H9 (cell line): ENCODE measurements around the gene TMEM234. TPM values are rescaled to one million over a fixed set of nuclear protein-coding genes. Genes with fewer than 3 reads are reported as not detected.

Source experiments
- DNase-seq: peaks from one replicate; pipeline ENCODE4 v3.0.0-alpha.2; 2017
- H2AFZ ChIP-seq: one replicate; pipeline ENCODE4 v1.6.1; 2013; ENCODE audit warnings: mild to moderate bottlenecking, low read length, control low read depth, moderate library complexity
- H2AK5ac ChIP-seq: 2 replicates; pipeline ENCODE4 v1.6.1; 2013; ENCODE audit warnings: low read length, control low read depth, mixed read lengths; ENCODE audit not compliant: insufficient read length
- H2BK120ac ChIP-seq: one replicate; pipeline ENCODE4 v1.6.1; 2013; ENCODE audit warnings: low read depth, mild to moderate bottlenecking, low read length, control low read depth, inconsistent platforms; ENCODE audit not compliant: poor library complexity, severe bottlenecking
- H2BK12ac ChIP-seq: 2 replicates; pipeline ENCODE4 v1.6.1; 2013; ENCODE audit warnings: low read length, control low read depth, mixed read lengths, low read depth; ENCODE audit not compliant: insufficient read length
- H2BK15ac ChIP-seq: 2 replicates; pipeline ENCODE4 v1.6.1; 2013; ENCODE audit warnings: low read depth, low read length, control low read depth
- H2BK20ac ChIP-seq: one replicate; pipeline ENCODE4 v1.6.1; 2013; ENCODE audit warnings: low read depth, mild to moderate bottlenecking, low read length, control low read depth, inconsistent platforms; ENCODE audit not compliant: poor library complexity, severe bottlenecking
- H2BK5ac ChIP-seq: 2 replicates; pipeline ENCODE4 v1.6.1; 2013; ENCODE audit warnings: low read length, control low read depth, mixed read lengths; ENCODE audit not compliant: insufficient read length
- H3K14ac ChIP-seq: 2 replicates; pipeline ENCODE4 v1.6.1; 2013; ENCODE audit warnings: low read length, control low read depth; ENCODE audit not compliant: insufficient read depth
- H3K18ac ChIP-seq: 2 replicates; pipeline ENCODE4 v1.6.1; 2013; ENCODE audit warnings: low read depth, mild to moderate bottlenecking, mixed read lengths, low read length, control low read depth; ENCODE audit not compliant: insufficient read length
- H3K23ac ChIP-seq: 2 replicates; pipeline ENCODE4 v1.6.1; 2013; ENCODE audit warnings: low read length, control low read depth, mixed read lengths, low read depth; ENCODE audit not compliant: insufficient read length
- H3K23me2 ChIP-seq: 2 replicates; pipeline ENCODE4 v1.6.1; 2013; ENCODE audit warnings: low read depth, mild to moderate bottlenecking, mixed read lengths, low read length, control low read depth; ENCODE audit not compliant: insufficient read length, poor library complexity, severe bottlenecking
- H3K27ac ChIP-seq: 2 replicates; pipeline ENCODE4 v1.5.1; 2013; ENCODE audit warnings: low read length, control low read depth, mixed read lengths, low read depth; ENCODE audit not compliant: insufficient read length
- H3K27me3 ChIP-seq: 2 replicates; pipeline ENCODE4 v1.6.1; 2013; ENCODE audit warnings: low read length, control low read depth, inconsistent platforms; ENCODE audit not compliant: insufficient read depth
- H3K4ac ChIP-seq: 2 replicates; pipeline ENCODE4 v1.6.1; 2013; ENCODE audit warnings: low read depth, mild to moderate bottlenecking, control low read depth, inconsistent platforms, low read length, moderate library complexity
- H3K4me1 ChIP-seq: 2 replicates; pipeline ENCODE4 v1.6.1; 2013; ENCODE audit warnings: low read length, control low read depth, inconsistent platforms; ENCODE audit not compliant: insufficient read depth
- H3K4me2 ChIP-seq: 2 replicates; pipeline ENCODE4 v1.6.1; 2013; ENCODE audit warnings: low read length, control low read depth, mixed read lengths; ENCODE audit not compliant: insufficient read length, insufficient read depth
- H3K56ac ChIP-seq: 2 replicates; pipeline ENCODE4 v1.6.1; 2013; ENCODE audit warnings: low read depth, mild to moderate bottlenecking, mixed read lengths, low read length, control low read depth; ENCODE audit not compliant: insufficient read length
- H3K79me1 ChIP-seq: 2 replicates; pipeline ENCODE4 v1.6.1; 2013; ENCODE audit warnings: low read depth, mild to moderate bottlenecking, moderate library complexity, low read length, control low read depth, inconsistent platforms; ENCODE audit not compliant: insufficient read depth, poor library complexity, severe bottlenecking
- H3K79me2 ChIP-seq: 2 replicates; pipeline ENCODE4 v1.6.1; 2013; ENCODE audit warnings: low read length, control low read depth, inconsistent platforms; ENCODE audit not compliant: insufficient read depth
- H3K9ac ChIP-seq: 2 replicates; pipeline ENCODE4 v1.6.1; 2013; ENCODE audit warnings: low read length, control low read depth, mixed read lengths; ENCODE audit not compliant: insufficient read length; ENCODE audit errors: extremely low read depth
- H3K9me3 ChIP-seq: one replicate; pipeline ENCODE4 v1.6.1; 2013; ENCODE audit warnings: low read depth, low read length, inconsistent platforms; ENCODE audit not compliant: control insufficient read depth
- H3T11ph ChIP-seq: one replicate; pipeline ENCODE4 v1.6.1; 2013; ENCODE audit warnings: mild to moderate bottlenecking, low read length, control low read depth, inconsistent platforms
- H4K20me1 ChIP-seq: one replicate; pipeline ENCODE4 v1.6.1; 2013; ENCODE audit not compliant: control insufficient read depth, insufficient read length, insufficient read depth
- H4K5ac ChIP-seq: 2 replicates; pipeline ENCODE4 v1.6.1; 2013; ENCODE audit warnings: low read depth, mild to moderate bottlenecking, mixed read lengths, low read length, control low read depth; ENCODE audit not compliant: insufficient read length
- H4K8ac ChIP-seq: replicated peaks from 2 replicates; pipeline ENCODE4 v1.6.1; 2013; ENCODE audit warnings: low read length, control low read depth, mixed read lengths, low read depth; ENCODE audit not compliant: insufficient read length
- H4K91ac ChIP-seq: 2 replicates; pipeline ENCODE4 v1.6.1; 2013; ENCODE audit warnings: low read depth, mild to moderate bottlenecking, moderate library complexity, mixed read lengths, low read length, control low read depth; ENCODE audit not compliant: insufficient read length
- H3K27ac Mint-ChIP-seq, 3 experiments: 2 replicates in 2 of 3; 3 replicates in 1 of 3; pipeline ENCODE4 v1.8.0; 2020 to 2021; ENCODE audit warnings: mixed read lengths in 3 of 3, mild to moderate bottlenecking in 1 of 3, moderate library complexity in 1 of 3
- H3K27me3 Mint-ChIP-seq: 2 replicates; pipeline ENCODE4 v1.8.0; 2021; ENCODE audit warnings: low read depth, mild to moderate bottlenecking, moderate library complexity, mixed read lengths
- H3K36me3 Mint-ChIP-seq, 3 experiments: 2 replicates in 2 of 3; 3 replicates in 1 of 3; pipeline ENCODE4 v1.8.0; 2020 to 2021; ENCODE audit warnings: low read depth in 3 of 3, mixed read lengths in 3 of 3; ENCODE audit not compliant: insufficient read depth in 1 of 3
- H3K4me1 Mint-ChIP-seq, 2 experiments: 2 replicates each; pipeline ENCODE4 v1.8.0; 2020; ENCODE audit warnings: mixed read lengths in 2 of 2
- H3K4me3 Mint-ChIP-seq, 2 experiments: 2 replicates in 1 of 2; 3 replicates in 1 of 2; pipeline ENCODE4 v1.8.0; 2020 to 2021; ENCODE audit warnings: mild to moderate bottlenecking in 2 of 2, mixed read lengths in 2 of 2, moderate library complexity in 1 of 2
- H3K9me3 Mint-ChIP-seq, 2 experiments: 2 replicates in 1 of 2; 3 replicates in 1 of 2; pipeline ENCODE4 v1.8.0; 2020; ENCODE audit warnings: mild to moderate bottlenecking in 2 of 2, mixed read lengths in 2 of 2, moderate library complexity in 1 of 2
- WGBS: extraction: QIAGEN DNeasy Blood & Tissue Kit; methylation state at CpG from one replicate; pipeline ENCODE4 v1.1.7; 2013; ENCODE audit warnings: missing lambda C conversion rate, low lambda C conversion rate, mixed read lengths; ENCODE audit not compliant: insufficient read length; ENCODE audit errors: extremely low coverage; 5-methylcytosine and 5-hydroxymethylcytosine counted together
- total RNA-seq: library from RNA; stranded (reverse); gene quantifications from 2 replicates; pipeline ENCODE4 v1.2.1, GENCODE V29; 2021
- TF ChIP-seq, protein P1 (sequence below): fragments of 200-600 bp; sonication (generic); conservative IDR thresholded peaks from 3 replicates; pipeline ENCODE4 v1.8.0; 2021; ENCODE audit warnings: antibody characterized with exemption, mild to moderate bottlenecking

TMEM234 gene
- total RNA-seq, 1 experiment from 2014 or later: 19.7 TPM

DNA sequence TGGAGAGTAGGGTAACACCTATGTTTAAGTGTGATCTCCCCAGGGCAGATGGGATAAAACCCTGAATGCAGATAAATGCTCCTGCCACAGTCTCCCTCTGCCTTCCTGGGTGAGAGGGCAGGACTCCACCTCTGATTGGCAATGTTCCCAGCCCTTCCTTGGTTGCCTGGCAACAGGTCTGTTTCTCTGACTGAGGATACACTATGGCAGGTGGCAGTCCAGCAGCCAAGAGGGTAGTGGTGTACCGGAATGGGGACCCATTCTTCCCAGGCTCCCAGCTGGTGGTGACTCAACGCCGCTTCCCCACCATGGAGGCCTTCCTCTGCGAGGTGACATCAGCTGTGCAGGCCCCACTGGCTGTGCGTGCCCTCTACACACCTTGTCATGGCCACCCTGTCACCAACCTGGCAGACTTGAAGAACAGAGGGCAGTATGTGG is 13.2 kb downstream of the TMEM234 start, which contains the start of gene DCDC2B:
TSS of gene DCDC2B (plus strand) at position 199 of the 438 bp plus-strand sequence. CDS start at position 204, 5 bp downstream.
- peak within 1 kb of the TSS in 2 of 3 experiments; percentile 44 to 57; a peak in 2 of 7 replicates for H3K27ac Mint-ChIP-seq

More for the DNA sequence above, 13.2 kb downstream of the TMEM234 start, which contains the start of gene DCDC2B:
- Histone ChIP-seq H3K9ac (no peak within 1 kb of the TSS), H3K4me2 (no peak within 1 kb of the TSS), H2AK5ac (no peak within 1 kb of the TSS), H3K18ac (no peak within 1 kb of the TSS), H3K23ac (no peak within 1 kb of the TSS), H4K20me1 (no peaks in the 10 kb centered on the region), H3K79me1 (no peaks in the 10 kb centered on the region), H3K23me2 (peaks cover 10% of the 10 kb centered on the region), H3K27ac (no peak within 1 kb of the TSS), H4K5ac (no peak within 1 kb of the TSS), H2BK12ac (no peak within 1 kb of the TSS), H2BK20ac (no peak within 1 kb of the TSS), H3K56ac (no peak within 1 kb of the TSS), H2AFZ (no peak within 1 kb of the TSS), H3K4me1 (peaks cover 4% of the 10 kb centered on the region; the same call in 1 of the 2 replicates), H2BK15ac (no peak within 1 kb of the TSS), H3K4ac (no peak within 1 kb of the TSS), H3K14ac (no peak within 1 kb of the TSS), H3K79me2 (no peaks in the 10 kb centered on the region), H4K91ac (no peak within 1 kb of the TSS), H4K8ac (no peak within 1 kb of the TSS), H3K27me3 (no peaks in the 10 kb centered on the region; the same call in 1 of the 2 replicates), H3K9me3 (no peaks in the 10 kb centered on the region), H3T11ph (no peak within 1 kb of the TSS), H2BK120ac (no peak within 1 kb of the TSS), H2BK5ac (no peak within 1 kb of the TSS)
- Mint-ChIP-seq H3K27me3 (peaks cover 12% of the 10 kb centered on the region), H3K36me3 (peaks cover 0 to 14% (median 11%) of the 10 kb centered on the region in 3 experiments; a peak in 5 of 7 replicates), H3K4me3 (peak within 1 kb of the TSS in 1 of 2 experiments; percentile 32; a peak in 1 of 5 replicates), H3K9me3 (no peaks in the 10 kb centered on the region), H3K4me1 (peaks cover 8 to 11% of the 10 kb centered on the region in 2 experiments)
- TF ChIP-seq, protein P1, sequence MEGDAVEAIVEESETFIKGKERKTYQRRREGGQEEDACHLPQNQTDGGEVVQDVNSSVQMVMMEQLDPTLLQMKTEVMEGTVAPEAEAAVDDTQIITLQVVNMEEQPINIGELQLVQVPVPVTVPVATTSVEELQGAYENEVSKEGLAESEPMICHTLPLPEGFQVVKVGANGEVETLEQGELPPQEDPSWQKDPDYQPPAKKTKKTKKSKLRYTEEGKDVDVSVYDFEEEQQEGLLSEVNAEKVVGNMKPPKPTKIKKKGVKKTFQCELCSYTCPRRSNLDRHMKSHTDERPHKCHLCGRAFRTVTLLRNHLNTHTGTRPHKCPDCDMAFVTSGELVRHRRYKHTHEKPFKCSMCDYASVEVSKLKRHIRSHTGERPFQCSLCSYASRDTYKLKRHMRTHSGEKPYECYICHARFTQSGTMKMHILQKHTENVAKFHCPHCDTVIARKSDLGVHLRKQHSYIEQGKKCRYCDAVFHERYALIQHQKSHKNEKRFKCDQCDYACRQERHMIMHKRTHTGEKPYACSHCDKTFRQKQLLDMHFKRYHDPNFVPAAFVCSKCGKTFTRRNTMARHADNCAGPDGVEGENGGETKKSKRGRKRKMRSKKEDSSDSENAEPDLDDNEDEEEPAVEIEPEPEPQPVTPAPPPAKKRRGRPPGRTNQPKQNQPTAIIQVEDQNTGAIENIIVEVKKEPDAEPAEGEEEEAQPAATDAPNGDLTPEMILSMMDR: no peak
- DNase-seq: no peak
- WGBS: no CpG with 5 or more reads among the region's 5 CpGs
